DMS79 treated with DMSO at 0.1 percent for 48 hours (cell line): ENCODE data around the gene ZBTB24.

Source experiments
- DNase-seq: peaks from one replicate; lab custom pipeline; 2025; lab: John Stamatoyannopoulos, UW

Gene ZBTB24

GRCh38 chr6:109449795-109450673 is 33.0 kb downstream of the ZBTB24 start:
- no peak for DNase-seq

- no peak for DNase-seq
These were observed 33.8 kb downstream of the ZBTB24 start for GRCh38 chr6:109449064-109449794.

GRCh38 chr6:109448615-109449014 is 34.4 kb downstream of the ZBTB24 start:
- no peak for DNase-seq

GRCh38 chr6:109447878-109448555 is 35.0 kb downstream of the ZBTB24 start:
- no peak for DNase-seq

GRCh38 chr6:109447087-109447486 is 35.9 kb downstream of the ZBTB24 start:
- no peak for DNase-seq

- no peak for DNase-seq
These were observed 36.5 kb downstream of the ZBTB24 start for GRCh38 chr6:109446541-109446940.

GRCh38 chr6:109446072-109446471 is 36.9 kb downstream of the ZBTB24 start:
- DNase-seq, result no peak

GRCh38 chr6:109445382-109445781 is 37.6 kb downstream of the ZBTB24 start:
- no peak for DNase-seq

- no peak for DNase-seq
These were observed 39.5 kb downstream of the ZBTB24 start for GRCh38 chr6:109443425-109443950.

- DNase-seq, result no peak
These were observed 40.6 kb downstream of the ZBTB24 start for GRCh38 chr6:109442393-109442924.

GRCh38 chr6:109441069-109441816 is 41.8 kb downstream of the ZBTB24 start:
- DNase-seq, result peak; percentile 29

GRCh38 chr6:109440331-109441068 is 42.5 kb downstream of the ZBTB24 start, which contains the start of the genes PPIL6 and SMPD2:
PPIL6 (minus strand) TSS chr6:109440628; CDS start chr6:109440590, 38 bp downstream.
SMPD2 (plus strand) TSS chr6:109440724; CDS start chr6:109441122, 398 bp downstream.
- peak; percentile 77 for DNase-seq

- no peak for DNase-seq
These were observed 47.0 kb downstream of the ZBTB24 start for GRCh38 chr6:109436041-109436440.

- no peak for DNase-seq
These were observed 48.6 kb downstream of the ZBTB24 start for GRCh38 chr6:109434456-109434855.

GRCh38 chr6:109429496-109429895 is 53.5 kb downstream of the ZBTB24 start:
- DNase-seq, result no peak

- DNase-seq, result no peak
These were observed 54.0 kb downstream of the ZBTB24 start for GRCh38 chr6:109428889-109429477.

- no peak for DNase-seq
These were observed 58.1 kb downstream of the ZBTB24 start for GRCh38 chr6:109424946-109425345.

- DNase-seq, result no peak
These were observed 61.8 kb downstream of the ZBTB24 start for GRCh38 chr6:109421184-109421583.

GRCh38 chr6:109420751-109421150 is 62.3 kb downstream of the ZBTB24 start:
- no peak for DNase-seq

- DNase-seq, result no peak
These were observed 65.4 kb downstream of the ZBTB24 start for GRCh38 chr6:109417646-109418045.
